ENCODE results near the gene TAF10.

GRCh38 chr11:6615046-6615445 lies 3.0 kb upstream of the TAF10 start:
- TF ChIP-seq CTCF (IDR thresholded peaks at IDR 0.05) (no peak), POLR2A (IDR thresholded peaks at IDR 0.05) (no peak)
